Breast epithelium (tissue), 4 donors: ENCODE measurements around the gene TRPM3. TPM values are rescaled to one million over a fixed set of nuclear protein-coding genes. Genes with fewer than 3 reads are reported as not detected.
A peak's percentile ranks its signal among the peaks of the same experiment; 100 is the strongest.

Source experiments
- DNase-seq, 2 donors: peaks; one replicate each; pipeline ENCODE4 v3.0.0-alpha.2; 2019; ENCODE audit warnings: low spot score in 2 of 2
- H3K27ac ChIP-seq, 2 donors: fragments of 200-600 bp; sonication (generic) in 1 of 2; one replicate each; pipeline ENCODE4 v1.5.1; 2016 to 2019; ENCODE audit warnings: mild to moderate bottlenecking in 1 of 2
- H3K27me3 ChIP-seq, 2 donors: fragments of 200-600 bp; sonication (generic) in 1 of 2; one replicate each; pipeline versions ENCODE4 v1.5.1 to v1.6.0; 2017 to 2019; ENCODE audit warnings: control low read depth in 1 of 2, mild to moderate bottlenecking in 1 of 2
- H3K36me3 ChIP-seq: fragments of 200-600 bp; one replicate; pipeline ENCODE4 v1.5.1; 2019
- H3K4me1 ChIP-seq, 2 donors: fragments of 200-600 bp; sonication (generic); one replicate each; pipeline ENCODE4 v1.5.1; 2016 to 2019; ENCODE audit warnings: control low read depth in 1 of 2
- H3K4me3 ChIP-seq, 3 donors: fragments of 200-600 bp; sonication (generic); 1 replicate in 2 of 3; 2 replicates in 1 of 3; pipeline ENCODE4 v1.5.1; 2016 to 2019; ENCODE audit warnings: mild to moderate bottlenecking in 3 of 3, moderate library complexity in 2 of 3
- H3K9me3 ChIP-seq, 2 donors: fragments of 200-600 bp; sonication (generic) in 1 of 2; one replicate each; pipeline ENCODE4 v1.5.1; 2016 to 2019; ENCODE audit warnings: control low read depth in 1 of 2
- POLR2A ChIP-seq: fragments of 450-650 bp; IDR thresholded peaks from one replicate; pipeline ENCODE4 v1.6.1; 2016; ENCODE audit warnings: antibody characterized with exemption, mild to moderate bottlenecking, moderate library complexity
- POLR2AphosphoS5 ChIP-seq, 3 donors: sonication (generic); formaldehyde crosslinking; IDR thresholded peaks; one replicate each; pipeline ENCODE4 v1.6.1; 2017; ENCODE audit warnings: antibody characterized with exemption in 3 of 3
- intact Hi-C: fragments of 100-400 bp; cut with DNase I; formaldehyde crosslinking; loops from one replicate; pipeline ENCODE4 v1.15.1; 2023; ENCODE audit warnings: low total_unique reads
- total RNA-seq, 3 donors: library from RNA; depleted of rRNA; stranded (reverse); fragments of >200 nt; gene quantifications; one replicate each; pipeline ENCODE4 v1.1.0, GENCODE V29; 2016
- TF ChIP-seq, protein P1 (sequence below), 3 donors: fragments of 450-650 bp; IDR thresholded peaks; one replicate each; pipeline ENCODE4 v1.5.1; 2016 to 2017; ENCODE audit warnings: antibody characterized with exemption in 3 of 3, mild to moderate bottlenecking in 3 of 3, moderate library complexity in 3 of 3

TRPM3 gene
- total RNA-seq, 3 donors from 2014 or later: 0.33 to 0.88 (median 0.64) TPM

DNA sequence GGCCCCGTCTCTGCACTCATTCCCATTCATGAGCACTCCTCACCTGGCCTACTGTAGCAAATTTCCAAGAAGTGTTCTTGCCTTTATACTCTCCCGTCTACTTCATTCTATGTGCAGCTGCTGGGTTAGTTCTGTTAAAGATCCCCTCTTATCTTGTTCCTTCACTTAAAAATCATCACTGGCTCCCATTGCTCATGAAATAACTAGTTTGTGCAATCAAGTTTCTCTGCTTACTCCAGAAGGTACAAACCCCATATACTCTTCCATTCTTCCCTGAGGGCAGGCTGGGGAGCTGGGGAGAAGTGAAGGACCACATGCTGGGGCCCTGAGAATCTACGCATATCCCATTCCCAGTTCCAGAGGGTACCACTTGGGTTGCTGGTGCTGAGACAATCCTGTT, 622.6 kb downstream of the TRPM3 start:
- no peaks in the 10 kb centered on the region for H3K36me3 ChIP-seq
- H3K9me3 ChIP-seq: no peaks in the 10 kb centered on the region
- TF ChIP-seq POLR2AphosphoS5 (IDR thresholded peaks at IDR 0.05) (no peak), POLR2A (no peak)
- TF ChIP-seq, protein P1, sequence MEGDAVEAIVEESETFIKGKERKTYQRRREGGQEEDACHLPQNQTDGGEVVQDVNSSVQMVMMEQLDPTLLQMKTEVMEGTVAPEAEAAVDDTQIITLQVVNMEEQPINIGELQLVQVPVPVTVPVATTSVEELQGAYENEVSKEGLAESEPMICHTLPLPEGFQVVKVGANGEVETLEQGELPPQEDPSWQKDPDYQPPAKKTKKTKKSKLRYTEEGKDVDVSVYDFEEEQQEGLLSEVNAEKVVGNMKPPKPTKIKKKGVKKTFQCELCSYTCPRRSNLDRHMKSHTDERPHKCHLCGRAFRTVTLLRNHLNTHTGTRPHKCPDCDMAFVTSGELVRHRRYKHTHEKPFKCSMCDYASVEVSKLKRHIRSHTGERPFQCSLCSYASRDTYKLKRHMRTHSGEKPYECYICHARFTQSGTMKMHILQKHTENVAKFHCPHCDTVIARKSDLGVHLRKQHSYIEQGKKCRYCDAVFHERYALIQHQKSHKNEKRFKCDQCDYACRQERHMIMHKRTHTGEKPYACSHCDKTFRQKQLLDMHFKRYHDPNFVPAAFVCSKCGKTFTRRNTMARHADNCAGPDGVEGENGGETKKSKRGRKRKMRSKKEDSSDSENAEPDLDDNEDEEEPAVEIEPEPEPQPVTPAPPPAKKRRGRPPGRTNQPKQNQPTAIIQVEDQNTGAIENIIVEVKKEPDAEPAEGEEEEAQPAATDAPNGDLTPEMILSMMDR (IDR thresholded peaks at IDR 0.05): no peak
- intact Hi-C loops: no loop called here
- H3K27me3 ChIP-seq: no peaks in the 10 kb centered on the region
- no peak overlapping the region for H3K27ac ChIP-seq
- DNase-seq: no peak
- H3K4me3 ChIP-seq: no peak overlapping the region
- no peaks in the 10 kb centered on the region for H3K4me1 ChIP-seq

DNA sequence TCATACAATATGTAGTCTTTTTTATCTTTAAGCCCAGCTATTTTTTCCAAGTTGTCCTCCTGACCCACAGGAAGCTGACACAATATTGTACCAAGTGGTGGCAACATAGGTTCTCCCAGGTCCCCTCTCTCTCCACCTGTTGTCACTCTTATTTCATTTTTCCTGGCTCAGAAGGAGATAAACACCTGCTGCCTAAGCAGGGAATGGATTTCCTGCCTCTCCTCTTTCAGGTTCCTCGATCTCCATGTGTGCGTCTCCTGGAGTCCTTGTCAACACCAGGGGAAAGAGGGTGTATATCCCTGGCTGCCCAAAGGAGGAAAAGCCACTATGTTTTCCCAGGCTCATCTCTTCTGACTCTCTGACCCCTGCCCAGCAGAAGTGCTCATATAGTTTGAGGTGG, 625.2 kb downstream of the TRPM3 start:
- Histone ChIP-seq H3K27ac (no peak overlapping the region), H3K9me3 (no peaks in the 10 kb centered on the region), H3K36me3 (no peaks in the 10 kb centered on the region), H3K27me3 (no peaks in the 10 kb centered on the region), H3K4me3 (no peak overlapping the region), H3K4me1 (peaks cover 3 to 13% of the 10 kb centered on the region in 2 donors)
- no peak for TF ChIP-seq POLR2AphosphoS5 (IDR thresholded peaks at IDR 0.05)
- TF ChIP-seq, protein P1 (IDR thresholded peaks at IDR 0.05): no peak
- no peak for TF ChIP-seq POLR2A
- intact Hi-C loops: no loop called here
- no peak for DNase-seq

DNA sequence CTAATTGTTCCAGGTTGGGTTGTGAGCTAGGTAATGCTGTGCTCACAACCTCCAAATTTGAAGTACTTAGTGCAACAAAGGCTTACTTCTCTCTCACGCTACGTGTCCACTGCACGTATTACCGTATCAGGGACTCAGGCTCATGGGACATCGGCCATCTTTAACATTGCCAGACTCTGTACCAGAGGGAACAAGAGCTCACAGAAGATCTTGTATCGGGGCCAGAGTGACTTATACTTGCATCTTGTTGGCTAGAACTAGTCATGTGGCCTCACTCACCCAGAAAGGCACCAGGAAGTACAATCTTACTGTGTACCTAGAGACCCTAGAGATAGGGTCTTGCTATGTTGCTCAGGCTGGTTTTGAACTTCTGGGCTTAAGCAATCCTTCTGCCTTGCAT, 625.9 kb downstream of the TRPM3 start:
- H3K4me1 ChIP-seq: peaks cover 3 to 13% of the 10 kb centered on the region in 2 donors
- no peak for TF ChIP-seq POLR2AphosphoS5 (IDR thresholded peaks at IDR 0.05)
- no peak for TF ChIP-seq POLR2A
- TF ChIP-seq, protein P1 (IDR thresholded peaks at IDR 0.05): no peak
- H3K36me3 ChIP-seq: no peaks in the 10 kb centered on the region
- H3K4me3 ChIP-seq: no peak overlapping the region
- H3K27me3 ChIP-seq: no peaks in the 10 kb centered on the region
- no peaks in the 10 kb centered on the region for H3K9me3 ChIP-seq
- DNase-seq: no peak
- H3K27ac ChIP-seq: no peak overlapping the region
- intact Hi-C loops: no loop called here

DNA sequence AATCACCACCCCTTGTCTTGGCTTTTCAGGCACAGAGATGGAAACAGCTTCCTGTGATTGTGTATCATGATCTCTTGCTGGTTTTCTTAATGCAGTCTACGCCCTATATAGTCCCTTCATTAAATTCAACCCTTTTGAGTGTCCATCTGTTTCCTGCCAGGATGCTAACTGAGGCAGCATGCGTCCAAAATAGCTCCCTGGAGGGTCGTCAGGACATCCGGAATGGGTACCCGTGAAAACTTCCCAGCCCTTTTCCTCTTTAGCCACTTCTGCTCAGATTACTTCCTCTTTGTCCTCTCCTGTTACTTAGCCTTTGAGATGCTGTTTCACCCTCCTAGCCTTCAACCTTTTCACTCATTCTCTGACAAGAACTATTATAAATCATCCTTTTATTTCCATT, 627.2 kb downstream of the TRPM3 start:
- intact Hi-C loops: no loop called here
- no peak for DNase-seq
- Histone ChIP-seq H3K4me1 (peaks cover 3 to 13% of the 10 kb centered on the region in 2 donors), H3K9me3 (no peaks in the 10 kb centered on the region), H3K27ac (peak overlapping the region in 1 of 2 donors; percentile 6), H3K27me3 (no peaks in the 10 kb centered on the region), H3K4me3 (no peak overlapping the region), H3K36me3 (no peaks in the 10 kb centered on the region)
- TF ChIP-seq, protein P1 (IDR thresholded peaks at IDR 0.05): no peak
- TF ChIP-seq POLR2A: no peak
- no peak for TF ChIP-seq POLR2AphosphoS5 (IDR thresholded peaks at IDR 0.05)

DNA sequence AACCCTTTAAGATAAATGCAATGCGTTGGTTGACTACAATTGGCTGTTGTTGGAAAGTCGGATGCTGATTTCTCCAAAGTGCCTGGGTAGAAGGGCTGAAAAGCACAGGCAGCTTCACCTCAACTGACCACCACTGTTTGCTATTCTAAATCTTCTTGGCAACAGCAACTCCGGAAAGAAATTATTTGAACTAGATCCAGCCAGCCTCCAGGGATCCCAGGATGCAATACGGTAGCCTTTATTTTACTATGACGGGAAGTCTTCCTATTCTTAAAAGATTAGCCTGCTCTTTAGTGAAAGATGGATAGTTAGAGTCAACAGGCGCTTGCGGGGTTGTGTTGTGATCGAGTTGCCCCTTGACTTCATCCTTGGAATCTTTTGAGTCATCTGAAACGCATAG, 628.4 kb downstream of the TRPM3 start:
- intact Hi-C loops: no loop called here
- DNase-seq: no peak
- Histone ChIP-seq H3K27ac (peak overlapping the region; percentile 25), H3K36me3 (no peaks in the 10 kb centered on the region), H3K4me3 (no peak overlapping the region), H3K4me1 (peaks cover 3 to 21% of the 10 kb centered on the region in 2 donors), H3K27me3 (no peaks in the 10 kb centered on the region), H3K9me3 (no peaks in the 10 kb centered on the region)
- TF ChIP-seq, protein P1 (IDR thresholded peaks at IDR 0.05): no peak
- TF ChIP-seq POLR2AphosphoS5 (IDR thresholded peaks at IDR 0.05) (no peak), POLR2A (no peak)
